ENCODE results near the gene SIDT2. TPM values are rescaled to one million over a fixed set of nuclear protein-coding genes. Genes with fewer than 3 reads are reported as not detected.

The SIDT2 gene
- total RNA-seq, 4 donors from 2014 or later, result 38.4 to 49.4 (median 40.7) TPM

DNA sequence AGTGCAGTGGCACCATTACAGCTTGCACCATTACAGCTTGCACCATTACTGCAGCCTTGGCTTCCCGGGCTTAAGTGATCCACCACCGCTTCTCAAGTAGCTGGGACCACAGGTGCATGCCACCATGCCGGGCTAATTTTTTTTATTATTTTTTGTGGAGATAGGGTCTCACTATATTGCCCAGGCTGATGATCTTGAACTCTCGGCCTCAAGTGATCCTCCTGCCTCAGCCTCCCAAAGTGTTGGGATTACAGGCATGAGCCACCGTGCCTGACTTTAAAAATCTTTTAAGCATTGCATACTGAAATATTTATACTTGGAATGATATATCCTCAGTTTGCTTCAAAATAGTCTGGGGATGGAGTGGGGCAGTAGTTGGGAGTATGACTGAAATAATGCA, 24.1 kb upstream of the SIDT2 start:
- WGBS, 2 donors, result 97% methylated on average over 5 of the region's 5 CpGs
- TF ChIP-seq, protein P1, sequence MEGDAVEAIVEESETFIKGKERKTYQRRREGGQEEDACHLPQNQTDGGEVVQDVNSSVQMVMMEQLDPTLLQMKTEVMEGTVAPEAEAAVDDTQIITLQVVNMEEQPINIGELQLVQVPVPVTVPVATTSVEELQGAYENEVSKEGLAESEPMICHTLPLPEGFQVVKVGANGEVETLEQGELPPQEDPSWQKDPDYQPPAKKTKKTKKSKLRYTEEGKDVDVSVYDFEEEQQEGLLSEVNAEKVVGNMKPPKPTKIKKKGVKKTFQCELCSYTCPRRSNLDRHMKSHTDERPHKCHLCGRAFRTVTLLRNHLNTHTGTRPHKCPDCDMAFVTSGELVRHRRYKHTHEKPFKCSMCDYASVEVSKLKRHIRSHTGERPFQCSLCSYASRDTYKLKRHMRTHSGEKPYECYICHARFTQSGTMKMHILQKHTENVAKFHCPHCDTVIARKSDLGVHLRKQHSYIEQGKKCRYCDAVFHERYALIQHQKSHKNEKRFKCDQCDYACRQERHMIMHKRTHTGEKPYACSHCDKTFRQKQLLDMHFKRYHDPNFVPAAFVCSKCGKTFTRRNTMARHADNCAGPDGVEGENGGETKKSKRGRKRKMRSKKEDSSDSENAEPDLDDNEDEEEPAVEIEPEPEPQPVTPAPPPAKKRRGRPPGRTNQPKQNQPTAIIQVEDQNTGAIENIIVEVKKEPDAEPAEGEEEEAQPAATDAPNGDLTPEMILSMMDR (IDR thresholded peaks at IDR 0.05), result no peak
- no peak for TF ChIP-seq POLR2A (IDR thresholded peaks at IDR 0.05)
- no peak for DNase-seq (ENCODE audit: low spot score in 2 of 2)
- no peak overlapping the region for H3K4me3 ChIP-seq (ENCODE audit: low read depth, poor library complexity, severe bottlenecking)
- intact Hi-C loops (cut with DNase I; ENCODE audit: low total_unique reads), result no loop called here

DNA sequence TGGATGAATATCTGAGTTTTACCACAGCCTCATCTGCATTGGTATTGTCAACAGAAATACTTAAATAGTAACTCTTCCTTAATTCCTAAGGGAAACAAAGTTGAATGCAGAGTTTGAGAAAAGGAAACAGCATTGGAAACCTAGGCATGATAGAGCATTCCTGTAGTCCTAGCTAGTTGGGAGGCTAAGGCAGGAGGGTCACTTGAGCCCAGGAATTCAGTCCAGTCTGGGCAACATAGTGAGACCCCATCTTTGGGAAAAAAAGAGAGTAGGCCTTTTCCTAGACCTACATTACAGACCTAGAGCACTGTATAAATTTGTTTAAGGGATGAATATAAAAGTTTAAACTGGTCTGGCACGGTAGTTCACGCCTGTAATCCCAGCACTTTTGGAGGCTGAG, 21.0 kb upstream of the SIDT2 start:
- 96 to 98% methylated on average over 2 of the region's 2 CpGs for WGBS, 2 donors
- TF ChIP-seq POLR2A (IDR thresholded peaks at IDR 0.05), result no peak
- TF ChIP-seq, protein P1 (IDR thresholded peaks at IDR 0.05), result no peak
- intact Hi-C loops (cut with DNase I; ENCODE audit: low total_unique reads), result no loop called here

DNA sequence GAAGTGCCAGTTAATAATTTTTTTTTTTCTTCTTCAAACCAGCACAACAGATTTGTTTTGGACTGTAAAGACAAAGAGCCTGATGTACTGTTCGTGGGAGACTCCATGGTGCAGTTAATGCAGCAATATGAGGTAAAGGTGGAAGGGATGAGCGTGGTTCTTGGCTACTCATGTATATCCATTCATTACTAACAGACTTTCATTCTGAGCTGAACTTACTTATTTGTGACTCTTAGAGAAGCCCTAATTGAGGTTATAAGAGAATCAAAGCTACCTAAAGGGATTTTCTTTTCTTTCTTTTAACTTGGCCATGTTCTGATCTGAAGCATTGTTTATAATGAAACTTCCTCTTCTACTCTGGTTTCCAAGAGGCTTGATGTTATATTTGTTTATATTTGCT, 18.7 kb upstream of the SIDT2 start:
- TF ChIP-seq POLR2A (IDR thresholded peaks at IDR 0.05), result no peak
- TF ChIP-seq, protein P1 (IDR thresholded peaks at IDR 0.05), result no peak
- DNase-seq (ENCODE audit: low spot score in 2 of 2), result no peak
- no peak overlapping the region for H3K4me3 ChIP-seq (ENCODE audit: low read depth, poor library complexity, severe bottlenecking)
- intact Hi-C loops (cut with DNase I; ENCODE audit: low total_unique reads), result no loop called here
- WGBS, 2 donors, result 86% methylated on average over 2 of the region's 2 CpGs

More for the DNA sequence above, 21.0 kb upstream of the SIDT2 start:
- H3K4me3 ChIP-seq (ENCODE audit: low read depth, poor library complexity, severe bottlenecking), result no peak overlapping the region
- no peak for DNase-seq (ENCODE audit: low spot score in 2 of 2)

- intact Hi-C loops (cut with DNase I; ENCODE audit: low total_unique reads), result no loop called here
- TF ChIP-seq, protein P1 (IDR thresholded peaks at IDR 0.05), result no peak
- H3K4me3 ChIP-seq (ENCODE audit: low read depth, poor library complexity, severe bottlenecking), result no peak overlapping the region
- no peak for DNase-seq (ENCODE audit: low spot score in 2 of 2)
- WGBS, 2 donors, result 85 to 88% methylated on average over 2 of the region's 2 CpGs
These were observed 17.7 kb upstream of the SIDT2 start for GRCh38 chr11:117160826-117161225.

GRCh38 chr11:117166491-117166890, 12.1 kb upstream of the SIDT2 start:
- no peak for TF ChIP-seq POLR2A (IDR thresholded peaks at IDR 0.05)
- TF ChIP-seq, protein P1 (IDR thresholded peaks at IDR 0.05), result no peak
- DNase-seq (ENCODE audit: low spot score in 2 of 2), result no peak
- WGBS, 2 donors, result 42 to 53% methylated on average over 1 of the region's 1 CpG
- intact Hi-C loops (cut with DNase I; ENCODE audit: low total_unique reads), result no loop called here
- no peak overlapping the region for H3K4me3 ChIP-seq (ENCODE audit: low read depth, poor library complexity, severe bottlenecking)

DNA sequence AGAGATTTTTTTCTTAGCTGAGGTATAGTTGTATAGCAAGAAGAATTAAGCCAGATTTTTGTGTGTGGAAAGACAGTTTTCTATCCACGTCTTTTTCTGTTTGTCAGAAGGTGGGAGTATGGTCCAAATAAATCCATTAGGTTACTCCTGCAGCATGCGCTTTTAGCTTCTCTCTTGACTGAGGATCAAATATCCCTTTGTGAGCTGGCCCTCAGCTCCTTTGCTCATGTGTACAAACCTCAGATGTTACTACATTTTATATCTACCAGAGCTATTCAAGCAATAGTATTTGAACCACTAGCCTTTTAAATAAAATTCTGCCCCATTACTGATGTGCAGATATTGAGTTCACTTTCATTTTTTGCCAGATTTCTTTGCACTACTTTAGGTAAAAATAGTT, 8.8 kb upstream of the SIDT2 start:
- H3K4me3 ChIP-seq (ENCODE audit: low read depth, poor library complexity, severe bottlenecking), result no peak overlapping the region
- no peak for DNase-seq (ENCODE audit: low spot score in 2 of 2)
- 88 to 97% methylated on average over 2 of the region's 2 CpGs for WGBS, 2 donors
- TF ChIP-seq, protein P1 (IDR thresholded peaks at IDR 0.05), result no peak
- no peak for TF ChIP-seq POLR2A (IDR thresholded peaks at IDR 0.05)
- intact Hi-C loops (cut with DNase I; ENCODE audit: low total_unique reads), result no loop called here
